GM12801 (cell line): ENCODE measurements around the gene SUN1.

ENCODE experiments used
- TF ChIP-seq, protein P1 (sequence below): IDR thresholded peaks from one replicate; pipeline ENCODE4 v1.5.1; 2011; ENCODE audit warnings: control low read depth; ENCODE audit not compliant: insufficient read length; ENCODE audit errors: extremely low read depth

The SUN1 gene

DNA sequence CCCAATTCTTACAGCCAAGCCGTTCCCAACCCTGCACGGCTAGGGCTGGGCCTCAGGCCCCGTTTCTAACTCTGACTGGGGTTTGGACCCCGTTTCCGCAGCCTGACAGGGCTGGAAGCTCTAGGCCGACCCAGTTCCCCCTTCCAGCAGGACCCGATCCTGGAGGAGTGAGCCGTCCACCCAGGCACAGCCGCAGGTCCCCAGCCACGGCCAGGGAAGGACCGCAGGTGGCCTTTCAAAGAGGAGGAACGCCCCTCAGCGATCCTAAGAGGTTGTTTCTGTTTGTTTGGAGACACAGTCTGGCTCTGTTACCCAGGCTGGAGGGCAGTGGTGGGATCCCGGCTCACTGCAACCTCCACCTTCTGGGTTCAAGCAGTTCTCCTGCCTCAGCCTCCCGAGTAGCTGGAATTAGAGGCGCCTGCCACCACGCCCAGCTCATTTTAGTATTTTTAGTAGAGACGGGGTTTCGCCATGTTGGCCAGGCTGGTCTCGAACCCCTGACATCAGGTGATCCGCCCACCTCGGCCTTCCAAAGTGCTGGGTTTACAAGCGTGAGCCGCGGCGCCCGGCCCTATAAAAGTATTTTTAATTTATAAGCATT lies 43.3 kb downstream of the SUN1 start:
- TF ChIP-seq, protein P1, sequence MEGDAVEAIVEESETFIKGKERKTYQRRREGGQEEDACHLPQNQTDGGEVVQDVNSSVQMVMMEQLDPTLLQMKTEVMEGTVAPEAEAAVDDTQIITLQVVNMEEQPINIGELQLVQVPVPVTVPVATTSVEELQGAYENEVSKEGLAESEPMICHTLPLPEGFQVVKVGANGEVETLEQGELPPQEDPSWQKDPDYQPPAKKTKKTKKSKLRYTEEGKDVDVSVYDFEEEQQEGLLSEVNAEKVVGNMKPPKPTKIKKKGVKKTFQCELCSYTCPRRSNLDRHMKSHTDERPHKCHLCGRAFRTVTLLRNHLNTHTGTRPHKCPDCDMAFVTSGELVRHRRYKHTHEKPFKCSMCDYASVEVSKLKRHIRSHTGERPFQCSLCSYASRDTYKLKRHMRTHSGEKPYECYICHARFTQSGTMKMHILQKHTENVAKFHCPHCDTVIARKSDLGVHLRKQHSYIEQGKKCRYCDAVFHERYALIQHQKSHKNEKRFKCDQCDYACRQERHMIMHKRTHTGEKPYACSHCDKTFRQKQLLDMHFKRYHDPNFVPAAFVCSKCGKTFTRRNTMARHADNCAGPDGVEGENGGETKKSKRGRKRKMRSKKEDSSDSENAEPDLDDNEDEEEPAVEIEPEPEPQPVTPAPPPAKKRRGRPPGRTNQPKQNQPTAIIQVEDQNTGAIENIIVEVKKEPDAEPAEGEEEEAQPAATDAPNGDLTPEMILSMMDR = no peak

DNA sequence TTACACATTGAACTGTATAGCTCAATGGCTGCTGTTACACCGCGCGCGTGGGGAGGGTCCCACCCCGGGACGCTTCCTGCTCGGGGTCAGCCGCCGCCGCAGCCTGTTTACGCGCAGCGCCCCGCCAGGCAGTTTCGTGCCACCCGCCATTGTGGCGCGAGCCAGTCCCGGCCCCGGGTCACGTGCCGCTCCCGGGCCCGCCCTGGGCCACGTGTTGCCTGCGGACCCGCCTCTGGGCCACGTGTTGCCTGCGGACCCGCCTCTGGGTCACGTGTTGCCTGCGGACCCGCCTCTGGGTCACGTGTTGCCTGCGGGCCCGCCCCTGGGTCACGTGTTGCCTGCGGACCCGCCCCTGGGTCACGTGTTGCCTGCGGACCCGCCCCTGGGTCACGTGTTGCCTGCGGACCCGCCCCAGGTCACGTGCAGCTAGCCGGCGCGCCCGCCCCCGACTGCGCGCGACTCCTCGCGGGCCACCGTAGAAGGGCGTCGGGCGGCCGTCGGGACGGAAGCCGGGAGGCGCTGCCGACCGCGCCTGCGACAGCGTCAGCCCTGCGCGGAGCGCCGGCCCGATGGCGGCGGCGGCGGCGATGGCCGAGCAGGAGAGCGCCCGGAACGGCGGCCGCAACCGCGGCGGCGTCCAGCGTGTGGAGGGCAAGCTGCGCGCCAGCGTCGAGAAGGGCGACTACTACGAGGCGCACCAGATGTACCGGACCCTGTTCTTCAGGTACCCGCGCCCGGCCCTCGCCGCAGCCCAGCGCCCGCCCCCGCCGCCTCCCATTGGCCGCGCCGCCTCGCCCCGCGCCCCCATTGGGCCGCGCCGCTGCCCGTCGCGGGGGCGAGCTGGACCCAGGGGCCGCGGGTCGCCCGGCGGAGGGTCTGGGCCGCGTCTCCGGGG lies 44.0 kb downstream of the SUN1 start, which contains the start of gene GET4:
Gene GET4, plus strand, starts transcription at position 478 of the 895 bp plus-strand sequence. Its CDS starts 92 bp downstream, at position 570.
- TF ChIP-seq, protein P1 = no peak

DNA sequence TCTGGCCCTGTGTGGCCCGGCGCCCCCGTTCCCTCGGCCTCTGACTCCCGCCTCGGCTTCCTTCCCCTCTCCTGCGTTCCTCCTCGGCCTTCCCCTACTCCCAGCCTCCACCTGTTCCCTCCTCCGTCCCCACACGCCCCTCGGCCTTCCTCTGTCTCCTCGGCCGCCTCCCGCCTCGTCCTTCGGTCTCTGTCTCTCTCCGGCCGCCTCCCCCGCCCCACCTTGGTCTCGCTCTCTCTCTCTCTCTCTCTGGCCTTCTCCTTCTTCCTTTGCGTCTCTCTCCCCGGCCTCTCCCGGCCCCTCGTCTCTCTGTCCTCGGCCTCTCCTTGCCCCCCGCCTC lies 44.7 kb downstream of the SUN1 start:
- TF ChIP-seq, protein P1 = no peak

- TF ChIP-seq, protein P1 = no peak
Observed at GRCh38 chr7:877312-878232, 45.3 kb downstream of the SUN1 start.

GRCh38 chr7:879093-879492 lies 46.8 kb downstream of the SUN1 start:
- TF ChIP-seq, protein P1 = no peak

- TF ChIP-seq, protein P1 = no peak
Observed at GRCh38 chr7:879706-880105, 47.4 kb downstream of the SUN1 start.

DNA sequence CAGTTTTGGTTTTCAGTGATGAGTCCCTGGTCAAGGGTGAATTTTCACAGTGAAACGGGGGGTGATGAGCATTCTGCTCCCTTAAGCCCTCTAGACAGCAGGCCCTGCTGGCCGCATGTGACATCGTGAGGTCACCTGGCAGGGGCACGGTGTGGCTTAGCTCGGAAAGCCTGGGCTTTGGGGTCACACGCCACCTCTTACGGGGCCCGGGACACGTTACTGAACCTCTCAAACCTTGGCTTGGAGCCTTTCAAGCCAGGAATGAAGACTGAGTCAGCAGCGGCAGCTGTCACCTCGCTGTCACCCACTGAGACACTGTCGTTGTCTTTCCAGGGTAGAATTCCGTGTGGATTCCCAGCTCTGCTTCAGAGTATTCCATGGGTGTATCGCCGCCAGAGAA lies 48.2 kb downstream of the SUN1 start:
- TF ChIP-seq, protein P1 = no peak
